CD4-positive, alpha-beta T cell treated with Interleukin-6 at 100 ng/mL for 8 hours (primary cell): Measurements from ENCODE around the gene RANBP3.
"Not testable (repeated sequence)": the region's sequence is repeated elsewhere in the genome, so short reads cannot be mapped to it uniquely, and the experiment has no call there.

Experiments
- DNase-seq: peaks from one replicate; pipeline ENCODE4 v3.0.0-alpha.2; 2020; ENCODE audit warnings: mixed read lengths, low spot score

The RANBP3 gene

DNA sequence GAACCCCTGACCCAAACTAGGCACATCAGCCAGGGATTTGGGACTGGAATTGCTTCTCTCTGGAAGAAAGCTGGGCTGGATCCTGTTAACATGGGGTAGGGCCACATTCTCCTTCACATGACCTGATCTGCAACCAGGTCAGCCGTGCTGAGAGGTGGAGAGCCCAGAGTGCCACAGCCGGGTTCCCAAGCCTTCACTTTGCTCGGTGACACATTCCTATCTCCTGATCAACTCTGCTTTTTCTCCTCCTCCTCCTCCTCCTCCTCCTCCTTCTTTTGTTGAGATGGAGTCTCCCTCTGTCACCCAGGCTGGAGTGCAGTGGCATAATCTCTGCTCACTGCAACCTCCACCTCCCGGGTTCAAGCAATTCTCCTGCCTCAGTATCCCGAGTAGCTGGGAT lies 7.9 kb upstream of the RANBP3 start:
- DNase-seq, result not testable (repeated sequence)

DNA sequence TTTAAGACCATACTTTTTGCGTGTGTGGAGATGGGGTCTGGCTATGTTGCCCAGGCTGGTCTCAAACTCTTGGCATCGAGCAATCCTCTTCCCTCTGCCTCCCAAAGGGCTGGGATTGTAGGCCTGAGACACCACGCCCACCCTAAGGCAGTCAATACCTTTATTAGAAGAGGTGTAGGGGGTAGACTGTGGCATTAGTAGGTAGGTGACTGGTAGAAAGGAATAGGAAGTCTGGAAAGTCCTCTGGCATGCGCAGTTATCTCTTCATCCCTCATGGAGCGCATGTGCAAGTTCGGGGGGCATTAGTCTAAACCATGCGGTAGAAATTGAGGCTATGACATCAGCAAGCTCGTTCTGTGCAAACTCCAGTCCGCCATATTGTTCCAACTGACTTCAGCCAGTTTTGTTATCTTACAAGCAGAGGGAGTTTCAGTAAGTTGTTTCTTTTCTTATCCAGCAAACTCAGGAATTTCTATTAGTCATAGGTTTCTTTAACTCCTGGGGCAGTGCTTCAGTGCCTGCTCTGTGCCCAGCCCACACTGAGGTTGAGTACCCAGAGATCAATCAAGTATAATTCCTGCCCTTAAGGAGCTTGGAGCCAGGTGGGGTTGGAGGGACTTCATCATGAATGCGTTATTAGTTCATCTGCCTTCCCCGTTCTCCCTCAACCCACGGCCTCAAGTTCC lies 7.3 kb upstream of the RANBP3 start:
- DNase-seq, result no peak

DNA sequence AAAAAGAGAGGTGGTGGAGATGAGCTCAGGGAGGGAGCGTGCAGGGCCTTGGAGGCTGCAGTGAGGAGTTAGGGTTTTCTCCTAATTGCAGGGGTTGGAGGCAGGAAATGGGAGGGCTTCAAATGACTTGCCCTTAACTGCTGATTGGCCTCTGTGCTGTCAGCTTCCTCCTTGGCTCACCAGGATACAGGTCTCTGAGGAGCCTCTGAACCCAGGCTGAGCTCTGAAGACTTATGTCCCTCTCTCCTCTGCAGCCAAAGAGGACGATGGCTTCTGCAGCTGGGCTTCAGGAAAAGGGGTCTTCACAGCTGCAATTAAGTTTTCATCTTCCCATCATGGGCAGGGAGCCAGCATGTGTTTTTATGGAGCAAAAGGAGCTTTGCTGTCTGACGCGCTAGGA lies 6.7 kb upstream of the RANBP3 start:
- DNase-seq, result no peak

DNA sequence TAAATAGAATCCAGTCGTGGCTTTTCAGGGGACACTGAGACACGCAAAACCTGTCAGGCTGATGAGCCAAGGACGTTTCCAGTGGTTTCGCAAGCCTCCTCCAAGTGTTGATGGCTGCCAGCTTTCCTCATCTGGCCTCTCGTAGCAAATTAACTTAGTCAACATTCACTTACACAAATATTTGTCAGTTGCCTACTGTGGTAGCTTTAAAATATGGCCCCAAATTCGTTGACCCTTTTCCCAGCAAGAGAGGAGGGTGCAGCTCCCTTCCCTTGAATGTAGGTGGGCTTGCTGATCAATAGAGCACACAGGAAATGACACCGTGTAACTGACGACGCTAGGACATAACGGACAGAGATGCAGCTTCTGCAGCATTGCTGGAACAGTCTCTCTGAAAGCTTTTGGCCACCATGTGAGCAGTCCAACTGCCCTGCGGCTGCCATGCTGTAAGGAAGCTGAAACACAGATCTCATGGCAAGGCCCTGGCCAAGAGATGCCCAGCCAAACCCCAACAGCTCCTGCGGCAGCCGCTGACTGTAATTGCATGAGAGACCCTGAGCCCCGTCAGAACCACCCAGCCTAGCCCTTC lies 5.5 kb upstream of the RANBP3 start:
- no peak for DNase-seq

DNA sequence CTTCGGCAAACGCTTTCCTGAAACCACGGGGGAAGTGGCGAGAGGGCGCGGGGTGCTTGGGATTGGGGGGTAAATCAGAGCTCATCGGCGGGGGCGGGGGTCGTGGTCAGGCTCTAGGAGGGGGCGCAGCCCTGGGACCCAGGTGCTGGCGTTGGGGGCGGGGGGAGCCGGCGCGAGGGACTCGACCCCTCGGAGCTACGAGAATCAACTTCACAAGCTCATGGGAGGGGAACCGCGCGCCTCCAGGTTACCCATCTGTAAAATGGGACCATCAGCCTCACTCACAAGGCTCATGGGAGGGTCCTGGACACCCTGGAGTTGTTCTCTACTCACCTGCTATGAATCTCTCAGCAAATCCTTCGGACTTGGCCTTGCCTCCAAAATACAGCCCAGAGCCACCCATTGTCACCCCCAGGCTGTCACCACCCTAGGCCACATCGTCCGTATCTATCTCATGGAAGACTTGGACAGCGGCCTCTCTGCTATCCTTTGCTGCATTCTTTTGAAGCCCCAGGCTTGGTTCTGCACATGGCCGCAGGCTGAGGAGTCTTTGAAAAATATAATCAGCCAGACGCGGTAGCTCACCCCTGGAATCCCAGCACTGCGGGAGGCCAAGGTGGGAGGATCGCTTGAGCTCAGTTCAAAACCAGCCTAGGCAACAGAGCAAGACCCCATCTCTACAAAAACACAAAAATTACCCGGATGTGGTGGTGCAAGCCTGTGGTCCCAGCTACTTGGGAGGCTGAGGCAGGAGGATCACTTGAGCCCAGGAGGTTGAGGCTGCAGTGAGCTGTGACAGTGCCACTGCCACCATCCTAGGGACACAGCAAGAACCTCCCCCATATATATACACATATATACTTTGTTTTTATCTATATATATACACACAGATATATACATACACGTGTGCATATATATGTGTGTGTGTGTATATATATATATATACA lies 939 bp upstream of the RANBP3 start:
- DNase-seq, result no peak

DNA sequence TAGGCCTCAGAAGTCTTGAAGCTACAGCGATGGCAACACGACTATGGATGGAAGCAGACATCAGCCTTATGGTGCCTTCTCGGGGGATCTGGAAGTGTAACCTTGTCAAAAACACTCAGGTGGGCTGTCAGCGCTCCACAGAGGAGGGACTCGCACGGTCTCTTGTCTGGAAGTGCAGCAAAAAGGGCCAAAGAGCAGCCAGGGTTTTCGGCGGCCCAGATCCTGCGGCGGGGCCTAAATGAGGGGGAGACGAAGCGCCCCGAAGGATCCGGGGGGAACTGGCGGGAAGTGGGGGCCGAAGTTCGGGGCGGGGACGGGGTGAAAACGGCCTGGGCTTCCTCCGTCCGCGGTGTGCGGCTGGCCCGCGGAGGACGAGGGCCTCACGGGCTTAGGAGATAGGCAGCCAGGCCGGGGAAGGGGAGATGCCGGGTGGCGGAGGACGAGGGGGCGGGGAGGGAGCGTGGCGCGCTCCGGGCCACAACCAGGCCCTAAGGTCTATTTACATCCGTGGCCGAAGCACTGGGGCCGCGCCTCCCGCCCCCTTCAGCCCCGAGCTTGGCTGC lies 637 bp downstream of the RANBP3 start:
- no peak for DNase-seq

DNA sequence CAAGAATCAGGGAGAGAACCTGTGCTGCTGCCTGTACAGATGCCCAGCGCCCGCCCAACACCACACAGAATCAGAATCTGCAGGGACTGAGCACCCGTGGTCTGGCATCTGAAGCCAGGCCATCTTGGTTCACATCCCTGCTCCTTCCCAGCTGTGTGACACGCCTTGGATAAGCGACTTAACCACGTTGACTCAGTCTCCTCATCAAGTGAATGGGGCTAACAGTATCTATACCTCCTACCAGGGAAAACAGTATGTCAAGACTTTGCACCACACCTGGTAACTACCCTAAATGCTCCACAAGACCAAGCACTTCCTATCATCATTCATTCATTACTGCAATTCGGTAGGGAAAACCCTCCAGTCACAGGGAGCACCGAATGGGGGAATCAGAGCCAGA lies 1.2 kb downstream of the RANBP3 start:
- no peak for DNase-seq

DNA sequence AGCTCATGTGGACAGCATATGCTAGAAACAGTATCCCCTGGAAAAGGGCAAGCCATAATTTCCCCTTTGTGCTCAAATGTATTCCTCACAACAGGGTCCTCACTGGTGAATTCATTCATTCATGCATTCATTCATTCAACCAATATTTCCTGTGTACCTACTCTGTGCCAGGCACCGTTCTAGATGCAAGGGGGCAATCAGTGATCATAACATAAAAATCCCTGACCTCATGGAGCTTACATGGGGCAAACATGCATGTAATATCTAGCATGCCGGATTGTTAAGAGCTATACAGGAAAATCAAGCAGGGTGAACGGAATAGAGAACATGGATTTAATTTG lies 2.6 kb downstream of the RANBP3 start:
- DNase-seq, result no peak

DNA sequence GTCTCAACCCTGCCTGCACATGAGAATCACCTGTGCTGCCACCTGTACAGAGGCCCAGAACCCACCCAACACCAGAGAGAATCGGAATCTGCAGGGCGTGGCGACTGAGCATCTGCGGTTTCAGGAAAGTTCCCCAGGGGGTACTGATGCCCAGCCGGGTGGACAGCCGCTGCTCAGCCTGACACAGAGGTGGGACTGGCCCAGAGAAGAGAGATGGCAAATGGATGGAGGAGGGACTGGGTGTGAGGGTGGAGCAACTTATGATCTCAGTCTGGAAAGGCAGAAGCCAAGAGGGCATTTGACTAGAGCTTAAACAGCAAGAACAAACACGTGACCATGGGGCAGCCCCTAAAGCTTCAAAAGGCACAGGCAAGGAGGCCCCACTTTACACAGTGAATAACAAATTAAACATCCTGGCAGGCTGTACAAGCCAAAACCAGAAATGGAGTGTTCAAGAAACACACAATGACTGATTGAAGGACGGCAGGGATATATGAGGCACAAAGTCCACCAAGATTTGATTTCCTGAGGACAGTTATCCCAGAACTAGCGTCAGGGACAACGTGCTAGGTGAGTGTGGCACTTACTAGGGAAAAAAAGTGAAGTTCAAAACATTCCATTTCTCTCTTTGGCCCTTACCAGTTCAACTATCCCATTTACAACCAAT lies 3.1 kb downstream of the RANBP3 start:
- no peak for DNase-seq

DNA sequence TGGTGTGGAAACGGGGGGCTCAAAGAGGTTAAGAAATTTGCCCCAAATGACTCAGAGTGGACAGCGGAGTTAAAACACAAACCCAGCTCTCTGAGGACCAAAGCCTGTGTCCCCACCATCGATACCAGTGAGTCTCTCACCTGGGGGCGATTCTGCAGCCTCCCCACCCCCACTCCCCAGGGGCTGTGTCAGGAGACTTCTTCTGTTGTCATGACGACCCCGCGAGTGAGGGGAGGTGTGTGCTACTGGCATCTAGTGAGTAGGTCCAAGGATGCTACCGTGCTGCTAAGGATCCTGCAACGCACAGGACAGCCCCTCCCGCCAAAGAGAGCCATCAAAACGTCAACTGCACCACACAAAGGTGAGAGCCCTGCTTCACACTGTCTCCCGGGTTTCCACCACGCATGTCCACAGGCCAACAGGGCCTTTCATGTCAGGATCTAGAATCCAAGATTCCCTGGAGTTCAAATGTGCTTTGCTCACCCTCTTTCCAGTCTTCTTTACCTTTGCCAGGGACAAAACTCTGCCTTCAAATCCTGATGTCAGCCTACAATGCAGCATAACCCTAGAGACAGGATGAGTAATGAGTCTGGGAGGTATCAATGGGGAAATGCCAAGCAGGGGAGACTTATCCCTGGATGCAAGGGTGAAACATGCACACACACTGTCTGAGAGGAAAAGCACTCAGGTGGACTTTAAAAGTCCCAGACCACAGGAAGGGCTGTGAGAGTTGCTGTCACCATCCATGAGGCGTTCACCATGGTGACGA lies 3.9 kb downstream of the RANBP3 start:
- no peak for DNase-seq

DNA sequence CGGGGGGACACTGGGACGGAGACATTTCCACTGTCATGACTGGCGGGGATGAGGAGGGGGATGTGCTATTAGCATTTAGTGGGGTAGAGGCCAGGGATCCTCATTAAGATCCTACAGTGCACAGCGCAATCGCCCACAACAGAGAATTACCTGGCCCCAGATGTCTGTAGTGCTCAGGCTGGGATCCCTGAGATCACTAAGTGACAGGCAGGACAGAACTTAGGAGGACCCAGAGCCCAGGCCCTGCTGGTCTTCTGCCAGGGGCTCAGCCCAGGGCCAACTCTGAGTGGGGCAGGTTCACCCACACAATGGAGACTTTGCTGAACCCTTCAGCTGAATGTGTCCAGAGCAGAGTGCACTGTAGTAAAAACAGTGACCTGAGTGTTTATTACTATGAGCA lies 4.6 kb downstream of the RANBP3 start:
- no peak for DNase-seq

DNA sequence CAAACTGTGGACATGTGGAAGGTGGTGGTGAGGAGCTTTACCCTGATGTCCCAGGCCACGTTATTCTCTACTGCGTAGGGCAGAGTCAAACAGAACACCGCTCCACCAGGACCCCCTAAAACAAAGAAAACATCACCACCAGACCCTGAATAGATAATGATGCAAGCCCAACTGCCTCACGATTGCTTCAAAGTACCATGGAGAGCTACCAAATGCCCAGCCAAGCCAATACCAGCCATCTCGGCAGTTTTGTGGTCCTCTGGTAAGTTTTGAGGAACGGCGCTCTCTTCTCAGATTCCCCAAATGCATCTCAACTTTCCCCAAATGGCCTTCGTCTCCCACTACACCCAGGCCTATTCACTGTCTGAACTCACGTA lies 5.6 kb downstream of the RANBP3 start:
- no peak for DNase-seq

DNA sequence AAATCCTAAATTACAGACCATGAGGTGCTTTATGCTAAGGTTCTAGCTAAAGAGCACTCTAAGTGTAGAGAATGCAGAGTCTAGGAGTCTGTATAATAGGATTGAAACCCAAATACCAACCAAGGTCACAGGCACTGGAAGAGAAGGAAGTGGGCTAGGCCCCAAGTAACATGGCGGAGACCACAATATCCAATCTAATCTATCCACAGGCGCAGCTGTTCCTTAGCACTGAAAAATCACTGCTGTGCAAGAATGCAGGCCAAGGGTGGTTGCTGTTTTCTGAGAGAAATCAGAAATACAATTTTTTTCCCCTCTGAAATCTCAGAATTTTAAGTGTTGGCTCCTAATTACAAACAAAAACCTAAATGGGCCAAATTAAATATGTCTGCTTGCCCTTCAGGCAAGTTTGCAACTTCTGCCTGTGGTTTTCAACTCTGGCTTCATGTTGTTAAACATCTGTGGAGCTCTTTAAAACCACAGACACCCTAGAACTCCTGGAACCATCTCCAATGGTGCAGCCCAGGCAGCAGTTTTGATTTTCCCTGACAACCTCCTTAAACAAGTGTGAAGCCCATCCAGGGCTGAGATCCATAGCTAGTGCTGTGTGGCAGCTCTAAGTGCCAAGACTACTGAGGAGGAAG lies 6.1 kb downstream of the RANBP3 start:
- DNase-seq, result no peak

DNA sequence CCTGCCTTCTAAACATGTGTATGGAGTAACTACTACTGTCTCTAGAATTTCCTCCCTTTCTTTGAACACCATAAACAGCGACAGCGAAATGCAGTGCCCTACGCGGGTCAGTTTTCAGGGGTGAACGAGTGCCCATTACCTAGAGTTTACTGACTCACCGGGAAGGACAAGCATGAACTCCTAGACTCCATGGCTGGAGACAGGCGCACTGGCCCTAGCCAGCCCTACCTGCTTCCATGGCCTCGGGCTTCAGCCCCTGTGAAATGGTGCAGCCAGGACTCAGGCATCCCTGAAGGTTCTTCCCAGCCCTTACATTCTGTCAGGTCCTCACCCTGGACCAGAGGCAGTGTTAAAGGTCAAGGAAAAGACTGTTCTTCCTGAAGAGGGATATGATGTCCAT lies 8.5 kb downstream of the RANBP3 start:
- DNase-seq, result no peak

DNA sequence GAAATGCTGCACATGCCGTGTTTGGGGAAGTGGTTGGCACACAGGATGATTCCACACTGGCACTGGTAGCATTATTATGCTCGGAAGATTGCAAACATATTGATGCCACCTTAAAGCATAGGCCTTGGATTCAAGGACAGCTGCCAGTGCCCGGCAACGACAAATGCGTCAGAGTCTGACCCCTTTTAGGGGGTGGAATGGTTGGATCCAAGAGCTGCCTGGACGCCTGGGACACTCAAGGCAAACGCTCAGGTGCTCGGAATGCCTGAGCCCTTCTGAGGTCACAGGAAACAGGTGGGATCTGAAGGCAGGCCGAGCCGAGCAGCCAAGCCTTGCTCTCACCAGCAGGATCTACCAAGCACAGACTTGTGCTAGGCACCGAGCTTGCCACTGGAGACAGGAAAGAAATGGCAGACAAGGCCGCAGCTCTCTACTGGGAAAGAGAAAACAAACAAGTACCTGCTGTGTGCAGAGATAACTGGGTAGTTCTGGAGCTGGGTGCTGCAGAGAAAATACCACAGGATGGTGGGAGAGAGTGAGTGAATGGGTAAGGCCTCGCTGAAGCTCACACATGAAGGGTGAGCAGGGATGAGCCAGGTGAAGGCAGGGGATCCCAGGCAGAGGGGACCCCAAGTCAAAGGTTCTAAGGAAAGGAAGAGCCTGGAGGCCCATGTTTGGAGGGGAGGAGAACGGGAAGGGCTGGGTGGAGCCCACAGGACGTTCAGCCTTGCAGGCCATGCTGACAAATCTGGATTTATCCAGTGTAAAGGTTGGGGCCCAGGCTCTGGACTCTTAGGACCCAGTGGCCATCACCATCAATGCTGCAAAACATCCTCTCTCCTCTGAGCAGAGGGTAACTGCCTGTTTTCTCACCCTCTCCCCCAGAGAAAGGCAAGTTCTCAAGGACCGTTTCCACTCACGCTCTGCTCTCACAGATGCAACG lies 9.2 kb downstream of the RANBP3 start:
- DNase-seq, result no peak

DNA sequence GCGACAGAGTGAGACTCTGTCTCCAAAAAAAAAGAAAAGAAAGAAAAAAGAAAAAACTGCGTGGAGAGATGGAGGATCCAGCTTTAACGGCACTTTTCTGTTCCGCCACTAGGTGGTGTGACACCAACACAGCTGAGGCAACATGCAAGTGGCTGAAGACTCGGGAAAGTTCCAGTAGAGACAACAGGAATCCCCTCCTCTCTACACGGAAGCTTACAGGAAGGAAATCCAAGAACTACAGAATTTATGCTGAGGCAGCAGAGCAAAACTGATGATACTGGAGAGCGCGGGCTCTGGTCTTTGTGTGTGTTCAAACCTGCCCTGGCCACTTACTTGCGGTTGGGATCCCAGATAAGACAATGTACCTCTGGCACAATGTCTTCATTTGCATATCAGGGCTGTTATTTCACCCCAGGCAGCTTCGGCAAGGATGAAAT lies 9.9 kb downstream of the RANBP3 start:
- DNase-seq, result peak; percentile 58

DNA sequence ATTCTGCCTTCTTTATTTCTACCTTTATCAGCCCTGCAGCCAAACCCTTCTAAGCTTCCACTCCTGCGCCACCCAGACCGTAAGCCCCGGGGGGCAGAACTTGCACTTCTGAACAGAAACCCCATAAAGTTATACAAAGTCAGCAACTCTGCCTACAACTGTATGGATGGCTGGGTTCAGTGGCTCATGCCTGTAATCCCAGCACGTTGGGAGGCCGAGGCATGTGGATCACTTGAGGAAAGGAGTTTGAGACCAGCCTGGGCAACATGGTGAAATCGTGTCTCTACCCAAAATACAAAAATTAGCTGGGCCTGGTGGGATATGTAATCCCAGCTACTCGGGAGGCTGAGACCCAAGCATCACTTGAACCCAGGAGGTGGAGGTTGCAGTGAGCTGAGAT lies 10.4 kb downstream of the RANBP3 start:
- DNase-seq, result no peak

DNA sequence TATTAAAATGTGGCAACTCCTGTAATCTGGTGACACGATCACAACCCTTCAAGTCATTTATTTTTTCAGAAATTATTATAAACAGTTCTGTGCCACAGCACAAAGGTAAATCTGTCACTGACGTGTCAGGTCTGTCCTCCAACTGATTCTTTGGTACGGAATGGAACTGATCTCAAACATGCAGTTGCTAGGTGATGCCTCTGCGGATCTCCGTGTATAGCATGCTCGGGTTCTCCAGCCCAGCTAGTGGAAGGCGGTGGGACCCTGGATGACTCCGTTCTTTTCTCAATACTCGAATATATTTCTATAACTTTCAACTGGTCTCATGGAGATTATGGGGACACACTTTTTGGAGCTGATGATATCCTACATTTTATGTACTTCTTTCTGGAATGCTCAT lies 11.0 kb downstream of the RANBP3 start:
- no peak for DNase-seq

DNA sequence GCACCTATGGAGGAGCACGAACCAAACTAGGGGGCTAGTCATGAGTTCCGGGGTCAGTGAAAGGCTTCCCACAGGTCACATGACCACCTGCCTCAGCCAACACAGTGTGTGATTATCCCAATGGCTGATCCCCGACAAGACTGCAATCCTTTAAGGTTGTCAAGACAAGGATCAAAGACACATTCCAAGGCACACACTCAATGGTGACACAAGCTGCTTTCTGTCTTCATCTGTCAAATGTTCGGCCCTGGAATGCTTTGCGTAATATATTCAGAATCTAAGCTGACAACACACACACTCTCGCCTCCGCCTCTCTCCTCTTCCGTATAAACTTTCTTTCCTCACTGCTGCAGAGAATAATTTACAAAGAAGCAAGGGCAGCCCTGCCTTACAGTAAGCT lies 11.7 kb downstream of the RANBP3 start:
- DNase-seq, result no peak
